ENCODE data around the gene FXYD1. TPM values are rescaled to one million over a fixed set of nuclear protein-coding genes. Genes with fewer than 3 reads are reported as not detected.

Gene FXYD1
- total and polyA plus RNA-seq, 2 donors (not counting 3 experiments of a cell fraction or from before 2014, with no cell fraction given): not detected

GRCh38 chr19:35140962-35141836 is 2.6 kb downstream of the FXYD1 start:
- dilution Hi-C loops (cut with MboI; ENCODE audit: extremely low pct_ligation_motif_present, low sequenced_read_pairs): no loop called here
- no peak overlapping the region for H3K4me3 ChIP-seq (replicated peaks in 1 of 3; ENCODE audit: insufficient read depth in 1 of 3, low read depth in 1 of 3, low read length in 3 of 3)
- H3K79me2 ChIP-seq (ENCODE audit: control insufficient read depth, insufficient read depth, low read length): no peaks in the 10 kb centered on the region
- H3K9me3 ChIP-seq (replicated peaks; ENCODE audit: control insufficient read depth, insufficient read depth, low read length): no peaks in the 10 kb centered on the region
- H3K27me3 ChIP-seq (ENCODE audit: control insufficient read depth in 2 of 2, insufficient read depth in 2 of 2, low read length in 2 of 2): peaks cover 16 to 17% of the 10 kb centered on the region in 2 experiments
- peak; percentile 73 for FAIRE-seq
- H2AFZ ChIP-seq (ENCODE audit: low read depth, low read length): peak overlapping the region; percentile 45
- TF ChIP-seq CTCF (IDR thresholded peaks at IDR 0.05; ENCODE audit: extremely low read depth in 1 of 2, insufficient read depth in 1 of 2, low read depth in 1 of 2, low read length in 2 of 2) (peak; percentile 5 to 63), POLR2AphosphoS5 (IDR thresholded peaks at IDR 0.05; ENCODE audit: insufficient read depth, low read depth, low read length) (no peak)
- no peaks in the 10 kb centered on the region for H3K9me1 ChIP-seq (replicated peaks; ENCODE audit: control insufficient read depth, extremely low read depth, insufficient read depth, low read length)
- H3K9ac ChIP-seq (replicated peaks; ENCODE audit: extremely low read depth, insufficient read depth, low read length): no peak overlapping the region
- no peak overlapping the region for H3K27ac ChIP-seq (ENCODE audit: insufficient read depth, low read depth, low read length)
- CTCF ChIA-PET: interaction anchor here (0.9 to 3.5 kb wide), 18 partner anchors 12 to 327 kb away, joined by 3 to 73 read pairs (median 4); partner anchors contain the start of genes FXYD3, FXYD5 and USF2
- POLR2A ChIA-PET: interaction anchor here (0.5 to 1.0 kb wide), 3 partner anchors 46 to 408 kb away, joined by 3 to 5 read pairs (median 4); no protein-coding TSS in a partner anchor
- peak overlapping the region; percentile 71 for H3K4me2 ChIP-seq (ENCODE audit: insufficient read depth, low read length)
- DNase-seq (ENCODE audit: low read depth, low spot score): peak; percentile 79
- no TSS peak for BruUV-seq (replicated peaks)
- intact Hi-C loops (cut with micrococcal nuclease): loop anchor here (1.0 to 5.0 kb wide), 3 partner anchors 12 to 179 kb away; partner anchors contain the start of gene ZNF792
- H4K20me1 ChIP-seq (replicated peaks; ENCODE audit: control insufficient read depth, extremely low read depth, insufficient read depth, low read length): no peaks in the 10 kb centered on the region
- H3K4me1 ChIP-seq (ENCODE audit: control insufficient read depth, extremely low read depth, insufficient read depth, low read length): peaks cover 11% of the 10 kb centered on the region
- no peaks in the 10 kb centered on the region for H3K36me3 ChIP-seq (ENCODE audit: control insufficient read depth in 2 of 2, extremely low read depth in 1 of 2, insufficient read depth in 2 of 2, low read length in 2 of 2)
